Hematopoietic multipotent progenitor cell treated with erythropoietin and hydrocortisone succinate and interleukin-3 and kit ligand, for 8 days (in vitro differentiated cells): ENCODE results near the gene RPL19.
"Not testable (repeated sequence)": the region's sequence is repeated elsewhere in the genome, so short reads cannot be mapped to it uniquely, and the experiment has no call there.

Experiments
- DNase-seq: peaks from one replicate; pipeline ENCODE4 v3.0.0-alpha.2; 2015

RPL19 gene

GRCh38 chr17:39225959-39226683 is 26.0 kb downstream of the RPL19 start:
- DNase-seq: peak; percentile 31

GRCh38 chr17:39227364-39227919 is 27.4 kb downstream of the RPL19 start:
- no peak for DNase-seq

- no peak for DNase-seq
Observed at GRCh38 chr17:39229274-39229913, 29.3 kb downstream of the RPL19 start.

GRCh38 chr17:39230361-39230760 is 30.3 kb downstream of the RPL19 start:
- no peak for DNase-seq

GRCh38 chr17:39231091-39231561 is 31.0 kb downstream of the RPL19 start:
- no peak for DNase-seq

GRCh38 chr17:39231591-39232551 is 31.8 kb downstream of the RPL19 start:
- peak; percentile 25 for DNase-seq

- DNase-seq: peak; percentile 81
Observed at GRCh38 chr17:39235555-39236449, 35.7 kb downstream of the RPL19 start.

GRCh38 chr17:39236450-39236927 is 36.4 kb downstream of the RPL19 start:
- no peak for DNase-seq

- no peak for DNase-seq
Observed at GRCh38 chr17:39236981-39237441, 36.9 kb downstream of the RPL19 start.

GRCh38 chr17:39237586-39237985 is 37.5 kb downstream of the RPL19 start:
- no peak for DNase-seq

- DNase-seq: peak; percentile 70
Observed at GRCh38 chr17:39238311-39238972, 38.4 kb downstream of the RPL19 start.

GRCh38 chr17:39239640-39240314 is 39.7 kb downstream of the RPL19 start:
- DNase-seq: peak; percentile 32

- no peak for DNase-seq
Observed at GRCh38 chr17:39240631-39241030, 40.5 kb downstream of the RPL19 start.

GRCh38 chr17:39243155-39243554 is 43.1 kb downstream of the RPL19 start:
- DNase-seq: no peak

- DNase-seq: no peak
Observed at GRCh38 chr17:39244016-39244599, 44.0 kb downstream of the RPL19 start.

- DNase-seq: peak; percentile 89
Observed at GRCh38 chr17:39244600-39245570, 44.8 kb downstream of the RPL19 start.

- DNase-seq: no peak
Observed at GRCh38 chr17:39246274-39246673, 46.2 kb downstream of the RPL19 start.

GRCh38 chr17:39250076-39250475 is 50.0 kb downstream of the RPL19 start:
- not testable (repeated sequence) for DNase-seq

GRCh38 chr17:39251997-39252396 is 51.9 kb downstream of the RPL19 start:
- no peak for DNase-seq
